GF-D8 (cell line): ENCODE results near the gene CHRNA5.

Experiments
- DNase-seq: peaks from one replicate; lab custom pipeline; 2025; lab: John Stamatoyannopoulos, UW

CHRNA5 gene

DNA sequence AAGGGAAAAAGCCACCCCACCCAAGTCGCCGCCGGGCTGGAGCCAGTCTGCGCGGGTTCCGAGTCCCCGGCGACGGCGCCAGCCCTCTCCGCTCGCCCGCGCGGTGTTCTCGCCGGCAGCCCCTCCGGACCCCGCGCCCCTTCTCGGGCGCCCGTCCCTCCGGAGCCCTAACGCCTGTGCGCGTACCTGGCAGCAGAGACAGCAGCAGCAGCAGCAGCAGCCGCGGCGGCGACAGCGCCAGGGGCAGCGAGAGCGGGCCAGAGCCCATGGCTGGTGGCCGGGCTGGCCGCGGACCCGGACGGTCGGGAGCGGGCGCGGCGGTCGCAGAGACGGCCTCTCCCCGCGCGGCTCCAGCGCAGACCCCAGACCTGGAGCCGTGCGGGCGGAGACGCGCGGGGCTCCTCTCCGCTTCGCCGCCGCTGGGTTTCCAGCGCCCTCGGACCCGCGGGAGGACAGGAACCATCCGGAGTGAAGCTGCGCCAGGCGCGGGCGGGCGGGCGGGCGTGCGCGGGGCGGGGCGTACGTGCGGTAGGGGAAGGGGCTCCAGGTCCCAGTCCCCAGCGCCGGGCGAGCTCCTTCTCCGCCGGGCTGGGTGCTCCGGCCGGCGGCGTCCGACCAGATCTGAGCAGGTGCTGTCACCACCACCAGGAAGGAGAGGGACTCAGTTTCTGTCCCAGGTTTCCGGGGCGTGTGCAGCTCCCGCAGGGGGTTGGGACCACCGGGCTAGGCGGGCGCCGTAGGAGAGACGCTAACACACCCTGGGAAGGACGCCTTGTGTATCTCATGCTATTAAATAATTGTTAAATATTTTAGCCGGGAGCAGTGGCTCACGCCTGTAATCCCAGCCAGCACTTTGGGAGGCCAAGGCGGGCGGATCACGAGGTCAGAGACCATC is 55.5 kb downstream of the CHRNA5 start, which contains the start of gene CHRNA3:
Gene CHRNA3 (minus strand): TSS at position 470 of the 895 bp plus-strand sequence. CDS start 202 bp downstream, at position 268.
- DNase-seq = no peak

DNA sequence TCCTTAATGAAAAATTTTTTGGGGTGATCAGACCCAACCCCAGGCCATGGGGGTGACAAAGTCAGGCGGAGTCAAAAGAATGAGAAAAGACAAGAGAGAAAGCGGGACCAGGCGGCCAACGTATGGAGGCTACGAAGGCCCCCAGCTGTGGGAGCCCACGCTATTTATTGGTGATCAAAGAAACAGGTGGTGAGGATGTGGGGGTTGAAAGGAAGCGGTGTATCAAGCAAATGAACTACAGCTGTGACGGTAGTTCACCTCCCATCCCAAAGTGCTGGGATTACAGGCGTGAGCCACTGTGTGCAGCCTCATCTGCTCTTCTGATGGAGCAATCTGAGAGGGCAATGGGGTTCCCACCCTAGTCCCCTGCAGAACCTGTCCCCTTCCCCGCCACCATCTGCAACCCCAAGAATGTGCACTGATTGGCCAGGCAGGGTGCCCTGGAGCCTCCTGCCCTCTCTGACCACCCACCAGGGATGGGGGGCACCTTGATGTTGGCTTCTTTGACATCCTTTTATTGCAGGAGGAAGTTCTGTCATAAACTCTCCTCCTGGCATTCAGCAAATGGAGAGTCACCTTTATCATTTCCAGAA is 56.6 kb downstream of the CHRNA5 start:
- no peak for DNase-seq

DNA sequence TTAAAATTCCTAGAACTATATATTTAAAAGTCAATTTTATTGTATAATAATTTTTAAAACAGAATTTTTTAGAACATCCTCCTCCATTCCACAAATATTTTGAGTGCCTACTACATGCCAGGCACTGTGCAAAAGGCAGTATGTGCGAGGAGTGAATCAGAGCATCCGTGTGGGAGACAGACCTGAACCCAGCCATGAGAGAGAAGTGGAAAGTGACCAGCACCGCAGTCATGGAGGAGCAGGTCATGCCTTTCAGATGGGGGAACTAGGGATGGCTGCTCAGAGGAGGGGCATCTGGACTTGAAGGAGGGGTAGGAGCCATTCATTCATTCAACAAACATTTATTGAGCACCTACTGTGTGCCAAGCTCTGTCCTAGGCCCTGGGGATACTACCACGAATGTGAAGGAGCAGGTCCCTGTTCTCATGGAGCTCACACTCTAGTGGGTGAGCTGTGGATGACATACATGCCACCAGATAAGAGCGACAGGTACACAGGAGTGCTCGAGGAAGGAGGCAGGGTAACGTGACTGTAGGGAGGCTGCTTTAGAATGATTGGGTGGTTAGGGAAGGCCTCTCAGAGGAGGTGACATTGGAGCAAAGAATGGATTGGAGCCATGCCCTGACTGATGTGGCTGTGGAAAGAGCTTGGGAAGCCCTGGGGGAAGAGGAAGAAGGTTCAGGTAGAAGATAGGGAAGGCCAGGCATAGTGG is 58.6 kb downstream of the CHRNA5 start:
- DNase-seq = no peak

DNA sequence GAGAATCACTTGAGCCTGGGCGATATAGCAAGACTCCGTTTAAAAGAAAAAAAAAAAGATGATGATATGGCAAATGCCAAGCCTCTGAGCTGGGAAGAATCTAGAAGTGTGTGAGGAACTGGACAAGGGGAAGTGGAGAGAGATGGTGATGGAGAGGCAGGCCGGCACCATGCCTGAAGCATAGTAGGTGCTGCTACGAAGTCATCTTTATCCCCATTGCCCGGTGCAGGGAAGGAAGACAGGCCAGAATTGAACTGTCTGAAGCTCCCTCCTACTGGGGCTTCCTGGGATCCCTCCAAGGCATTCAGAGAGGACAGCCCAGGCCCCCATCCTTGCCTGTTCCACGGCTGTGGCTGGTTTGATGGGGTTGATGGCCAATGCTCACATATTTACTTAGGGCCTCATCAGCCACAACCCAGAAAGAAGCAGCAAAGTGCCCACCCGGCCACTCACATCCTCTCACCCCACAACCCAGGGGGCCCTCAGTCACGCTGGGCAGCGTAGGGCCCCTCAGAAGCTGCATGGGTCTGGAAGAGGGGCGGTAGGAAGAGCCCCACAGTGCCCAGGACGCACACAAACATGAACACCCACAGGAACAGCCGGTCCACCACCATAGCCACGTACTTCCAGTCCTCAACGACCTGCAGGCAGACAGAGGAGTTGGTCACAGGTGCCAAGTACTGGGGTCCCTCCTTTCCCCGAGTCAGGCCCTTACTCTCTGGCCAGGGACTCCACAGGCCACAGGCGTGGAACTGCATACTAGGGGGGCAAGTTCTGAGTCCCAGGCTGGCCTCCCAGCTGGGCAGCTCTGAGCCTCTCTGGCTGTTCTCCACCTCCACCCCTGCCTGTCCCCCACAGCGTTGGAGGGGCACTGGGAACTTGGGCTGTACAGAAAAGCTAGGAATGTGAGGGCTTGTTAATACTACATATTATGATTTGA is 59.6 kb downstream of the CHRNA5 start:
- DNase-seq = no peak

DNA sequence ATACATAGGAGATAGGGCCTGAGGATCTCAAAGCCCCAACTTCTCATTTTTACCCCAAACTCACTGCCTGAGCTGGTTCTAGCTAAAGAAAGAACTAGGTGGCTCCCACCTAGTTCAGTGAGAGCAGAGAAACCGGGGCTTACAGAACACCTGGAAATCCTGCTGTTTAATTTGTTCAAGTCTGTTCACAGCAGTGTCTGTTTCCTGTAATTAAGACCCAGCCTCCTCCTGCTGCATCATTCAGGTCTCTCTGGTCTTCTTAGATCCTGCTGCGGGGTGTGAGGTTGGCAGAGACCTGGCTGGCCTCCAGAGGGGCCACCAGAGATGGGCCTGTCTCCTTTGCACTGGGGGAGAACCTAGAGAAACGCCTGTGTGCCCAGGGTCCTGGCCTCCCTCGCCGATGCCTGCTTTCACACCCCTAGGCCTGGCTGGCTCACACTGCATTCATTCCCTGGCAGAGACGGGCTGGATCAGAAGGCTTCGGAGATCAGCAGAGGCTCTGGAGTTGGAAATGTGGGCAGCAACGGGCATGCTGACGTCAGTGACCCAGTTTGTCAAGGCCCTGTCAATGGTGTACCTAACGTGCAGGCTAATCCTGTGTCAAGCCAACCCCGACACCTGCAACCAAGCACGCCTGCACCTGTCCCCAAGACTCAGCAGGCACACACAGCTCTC is 60.4 kb downstream of the CHRNA5 start:
- no peak for DNase-seq

DNA sequence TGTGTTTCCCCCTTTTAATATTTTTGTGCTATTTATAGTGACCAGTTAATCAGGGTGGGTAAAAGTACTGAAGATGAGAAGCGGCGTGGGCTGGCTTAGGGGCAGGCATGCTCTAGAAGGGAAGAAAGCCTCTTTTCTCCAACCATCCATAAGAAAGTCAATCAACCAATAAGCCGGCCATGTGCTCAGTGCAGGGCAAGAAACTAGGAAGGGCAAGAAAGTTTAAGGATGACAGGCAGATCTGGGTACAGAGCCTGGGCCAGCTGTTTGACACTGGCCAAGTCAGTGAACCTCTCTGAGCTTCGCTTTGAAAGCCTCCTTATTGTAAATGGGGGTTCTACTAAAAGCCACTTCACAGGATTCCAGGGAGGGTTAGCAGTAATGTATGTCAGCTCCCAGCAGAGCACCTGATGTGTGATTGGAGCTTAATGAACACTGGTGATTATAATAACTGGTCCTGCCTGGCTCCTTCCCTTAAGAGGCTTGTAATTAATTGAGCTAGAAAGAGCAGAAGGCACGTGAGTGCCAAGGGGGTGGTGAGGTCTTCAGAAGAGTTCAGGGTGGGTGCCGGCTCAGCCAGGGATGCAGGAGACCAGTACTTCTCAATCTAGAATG is 61.2 kb downstream of the CHRNA5 start:
- no peak for DNase-seq

DNA sequence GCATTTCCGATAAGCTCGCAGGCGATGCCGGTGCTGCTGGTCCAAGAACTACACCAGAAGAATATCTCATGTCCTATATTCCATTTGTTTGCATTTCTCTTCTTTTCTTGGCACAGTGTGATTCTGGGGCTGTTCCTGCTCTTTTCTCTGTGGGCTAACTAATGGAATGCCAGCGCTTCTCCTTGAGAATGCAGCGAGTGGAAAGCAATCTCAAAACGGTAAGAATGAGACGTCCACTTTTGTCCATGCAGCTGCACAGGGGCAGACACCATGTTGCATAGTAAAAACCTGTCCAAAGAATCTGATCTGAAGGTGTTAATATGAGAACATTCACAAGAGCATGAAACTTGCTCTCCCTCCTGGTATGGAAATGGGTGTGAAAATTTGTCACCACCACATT is 62.0 kb downstream of the CHRNA5 start:
- no peak for DNase-seq

DNA sequence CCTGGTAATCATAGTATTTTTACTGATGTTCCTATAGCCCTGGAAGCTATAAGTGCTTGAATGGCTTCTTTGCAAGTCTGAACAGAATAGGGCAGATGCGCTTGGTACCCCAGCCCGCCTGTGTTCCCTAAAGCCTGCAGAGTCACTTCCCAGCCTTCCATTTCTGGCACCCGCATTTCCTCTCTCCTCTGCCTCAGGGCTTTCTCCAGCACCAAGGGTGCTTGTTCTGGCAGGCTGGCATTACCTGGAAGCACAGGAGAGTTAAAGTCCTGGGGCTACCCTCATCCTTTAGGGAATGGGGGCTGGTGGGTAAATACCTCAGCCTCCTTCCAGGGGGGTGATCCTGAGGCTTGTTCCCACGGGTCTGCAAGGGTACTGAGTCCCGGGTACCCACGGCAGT is 62.9 kb downstream of the CHRNA5 start:
- DNase-seq = no peak

DNA sequence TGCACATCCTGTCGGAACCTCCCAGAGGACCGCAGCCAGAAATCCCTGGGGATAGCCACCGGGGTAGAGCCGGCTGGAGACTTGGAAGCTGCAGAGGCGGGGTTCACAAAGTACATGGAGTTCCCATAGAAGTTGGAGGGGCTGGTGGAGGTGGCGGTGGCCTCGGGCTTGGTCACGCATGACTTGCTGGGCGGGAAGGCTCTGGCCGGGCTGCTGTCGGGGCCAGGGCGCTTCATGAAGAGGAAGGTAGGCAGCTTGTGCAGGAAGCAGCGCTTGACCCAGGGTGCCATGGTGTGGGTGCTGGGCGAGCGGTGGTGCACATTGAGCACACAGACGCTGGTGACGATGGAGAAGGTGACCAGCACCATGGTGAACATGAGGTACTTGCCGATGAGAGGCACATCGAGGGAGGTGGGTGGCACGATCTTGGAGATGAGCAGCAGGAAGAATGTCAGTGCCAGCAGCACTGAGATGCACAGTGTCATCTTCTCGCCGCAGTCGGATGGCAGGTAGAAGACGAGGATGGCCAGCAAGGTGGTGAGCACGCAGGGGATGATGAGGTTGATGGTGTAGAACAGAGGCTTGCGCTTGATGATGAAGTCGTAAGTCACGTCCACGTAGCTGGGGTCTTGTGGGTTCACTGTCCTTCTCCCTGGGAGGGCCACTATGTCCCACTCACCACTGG is 63.9 kb downstream of the CHRNA5 start:
- DNase-seq = no peak

DNA sequence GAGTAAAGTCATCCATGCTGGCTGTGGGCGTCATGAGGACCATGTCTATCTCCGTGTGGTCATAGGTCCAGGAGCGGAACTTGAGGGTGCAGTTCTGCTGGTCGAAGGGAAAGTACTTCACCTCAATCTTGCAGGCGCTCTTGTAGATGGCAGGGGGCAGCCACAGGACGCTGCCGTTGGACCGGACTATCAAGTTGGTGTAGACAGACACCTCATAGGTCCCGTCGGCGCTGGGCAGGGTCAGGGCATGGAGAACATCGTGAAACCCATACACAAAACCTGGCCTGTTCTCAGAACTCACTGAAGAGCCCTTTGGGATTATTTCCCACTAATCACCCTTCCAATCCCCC is 64.4 kb downstream of the CHRNA5 start:
- no peak for DNase-seq

DNA sequence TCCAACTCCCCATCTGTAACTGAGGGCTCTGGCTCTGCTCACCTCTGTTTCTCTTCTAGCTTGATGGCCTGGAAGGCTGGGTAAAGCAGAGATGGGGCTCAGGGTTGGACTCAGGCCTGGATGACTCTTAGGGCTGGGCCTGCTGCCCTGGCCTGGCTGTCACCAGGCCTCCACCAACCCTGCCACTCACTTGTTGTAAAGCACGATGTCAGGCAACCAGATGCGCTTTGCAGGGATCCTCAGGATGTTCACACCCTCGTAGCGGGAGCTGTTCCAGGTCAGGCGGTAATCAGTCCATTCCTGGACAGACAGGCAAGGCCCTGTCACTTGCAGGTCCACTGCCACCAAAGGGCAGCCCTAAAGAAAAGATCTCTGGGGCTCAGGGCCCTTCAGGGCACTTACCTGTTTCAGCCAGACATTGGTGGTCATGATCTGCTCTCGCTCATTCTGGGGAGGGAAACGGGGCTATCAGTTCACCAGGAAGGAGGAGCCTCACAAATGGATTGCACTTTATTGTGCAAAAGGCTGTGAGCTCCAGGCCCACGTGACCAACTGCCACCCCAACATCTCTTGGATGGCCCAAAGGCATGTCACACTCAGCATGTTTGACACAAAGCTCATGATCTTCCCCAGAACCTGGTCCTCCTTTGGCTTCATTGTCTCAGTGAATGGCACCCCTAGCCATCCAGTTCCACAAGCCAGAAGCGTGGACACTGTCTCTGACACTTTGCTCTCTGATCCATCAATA is 65.7 kb downstream of the CHRNA5 start:
- no peak for DNase-seq

DNA sequence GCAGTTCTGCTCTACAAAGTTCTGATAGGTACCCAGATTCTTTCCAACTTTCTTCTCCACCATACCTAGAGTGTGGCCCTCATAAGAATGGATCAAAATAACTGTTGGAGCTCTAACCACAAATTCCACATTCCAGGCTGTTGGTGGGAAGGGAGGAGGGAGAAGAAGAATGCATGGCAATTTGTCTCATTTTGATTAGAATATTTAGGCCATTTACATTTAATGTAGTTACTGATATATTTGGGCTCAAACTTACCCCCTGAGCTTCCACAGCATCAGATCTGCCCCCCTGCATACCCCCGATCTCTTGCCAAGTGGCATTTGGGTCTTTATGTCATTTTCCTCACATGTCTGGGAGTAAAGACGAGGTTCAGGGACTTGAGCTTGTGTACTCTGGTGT is 68.0 kb downstream of the CHRNA5 start:
- DNase-seq = no peak

DNA sequence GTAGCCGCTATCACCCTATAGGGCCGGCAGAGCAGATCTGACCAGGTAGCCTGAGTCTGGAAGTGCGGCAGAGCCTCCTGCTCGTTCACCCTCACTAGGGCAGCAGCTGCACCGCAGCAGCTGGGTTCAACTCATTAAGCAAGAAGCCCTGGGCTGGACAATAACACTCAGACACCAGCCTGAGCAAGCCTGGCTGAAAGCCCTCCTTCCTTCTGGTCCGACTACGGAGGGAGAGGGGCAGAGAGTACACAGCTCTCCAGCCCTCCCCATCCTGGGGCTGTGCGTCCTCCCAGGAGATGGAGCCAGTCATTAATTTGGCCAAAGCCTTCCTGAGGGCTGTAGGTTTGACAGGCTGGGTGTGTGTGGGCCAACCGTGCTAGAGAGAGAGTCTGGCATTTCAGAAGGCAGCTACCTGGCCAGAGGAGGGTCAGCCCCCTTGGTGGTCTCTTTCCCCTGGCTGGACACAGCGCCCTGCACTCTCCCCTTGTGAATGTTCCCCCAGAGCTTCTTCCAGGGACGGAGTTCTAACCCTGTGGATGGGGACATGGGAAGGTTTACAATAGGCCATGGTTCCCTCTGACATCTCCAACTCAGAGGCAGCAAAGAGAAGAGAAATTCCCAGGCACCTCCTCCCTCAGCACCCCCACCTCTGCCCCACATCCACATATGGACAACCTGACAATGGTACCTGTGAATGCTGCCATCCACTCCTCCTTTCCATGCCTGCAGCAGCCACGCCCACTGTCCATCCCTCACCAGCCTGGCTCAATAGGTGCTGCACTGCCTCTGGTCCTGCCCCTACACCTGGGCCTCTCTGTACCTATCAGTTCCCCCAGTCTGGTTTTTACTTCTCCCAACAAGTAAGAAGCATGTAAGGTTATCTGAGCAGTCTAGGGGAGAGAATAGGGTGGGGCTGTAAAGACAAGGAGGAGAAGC is 69.2 kb downstream of the CHRNA5 start:
- no peak for DNase-seq

DNA sequence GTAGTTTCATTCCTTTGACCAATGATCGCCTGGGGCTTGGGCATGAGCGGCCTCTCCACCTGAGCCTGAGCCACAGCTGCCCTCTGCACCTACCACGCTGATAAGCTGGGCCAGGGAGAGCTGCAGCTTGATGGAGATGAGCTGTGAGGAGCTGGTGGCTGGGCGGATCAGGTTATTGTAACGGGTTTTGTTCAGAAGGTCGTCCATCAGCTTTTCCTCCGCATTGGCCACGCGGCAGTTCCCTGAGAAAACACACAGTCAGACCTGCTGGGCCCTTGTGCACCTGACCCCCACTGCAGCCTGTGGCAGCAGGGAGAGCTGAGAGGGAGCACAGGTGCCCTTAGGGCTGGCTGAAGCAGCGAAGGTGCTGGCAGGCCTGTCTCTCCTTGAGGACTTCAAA is 70.0 kb downstream of the CHRNA5 start:
- DNase-seq = no peak

DNA sequence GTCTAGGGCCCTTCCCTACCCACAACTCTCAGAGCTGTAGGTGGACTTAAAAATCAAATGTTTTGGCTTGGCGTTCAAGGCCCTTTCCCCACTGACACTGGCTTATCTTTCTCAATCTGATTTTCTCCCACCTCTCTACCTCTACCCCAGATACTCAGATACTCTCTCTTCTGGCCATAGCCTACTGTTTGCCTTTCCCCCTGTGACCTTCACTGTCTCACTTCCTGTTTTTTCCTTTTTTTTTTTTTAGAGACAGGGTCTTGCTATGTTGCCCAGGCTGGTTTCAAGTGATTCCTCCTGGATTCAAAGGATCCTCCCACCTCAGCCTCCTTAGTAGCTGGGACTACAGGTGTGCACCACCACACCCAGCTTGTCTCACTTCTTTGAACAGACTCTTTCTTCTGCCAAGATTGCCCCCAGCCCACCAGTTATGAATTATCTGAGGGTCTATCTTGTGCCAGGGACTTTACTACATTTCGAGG is 71.1 kb downstream of the CHRNA5 start:
- no peak for DNase-seq

DNA sequence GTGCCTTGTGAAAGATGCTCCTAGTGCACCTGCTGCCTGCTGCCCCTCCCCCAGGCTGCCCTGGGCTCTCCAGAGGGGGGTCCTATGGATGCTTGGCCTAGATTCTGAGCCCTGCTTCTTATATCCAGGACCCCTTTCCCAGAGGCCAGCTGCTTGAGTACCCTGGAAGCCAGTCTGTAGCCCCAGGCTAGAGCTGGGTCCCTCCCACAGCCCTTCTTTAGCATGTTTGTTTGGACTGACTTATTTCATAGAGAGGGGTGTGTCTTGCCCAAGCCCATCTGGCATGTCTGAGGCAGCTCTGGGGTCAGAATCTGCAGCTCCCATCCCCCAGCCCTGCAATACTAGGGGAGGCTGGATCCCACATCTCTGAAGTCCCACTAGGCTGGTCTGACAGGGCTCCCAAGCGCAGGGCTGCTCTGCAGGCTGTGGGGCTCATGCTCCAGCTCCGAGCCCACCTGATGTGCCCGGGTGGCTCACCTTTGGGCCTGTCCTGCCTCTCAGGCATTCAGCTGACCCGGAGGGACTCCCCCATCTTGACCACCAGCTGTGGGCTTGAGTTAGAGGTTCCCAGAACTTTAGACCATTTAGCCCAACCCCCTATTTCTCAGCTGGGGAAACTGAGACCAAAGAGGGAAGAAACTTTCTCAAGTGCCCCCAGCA is 72.6 kb downstream of the CHRNA5 start:
- no peak for DNase-seq

DNA sequence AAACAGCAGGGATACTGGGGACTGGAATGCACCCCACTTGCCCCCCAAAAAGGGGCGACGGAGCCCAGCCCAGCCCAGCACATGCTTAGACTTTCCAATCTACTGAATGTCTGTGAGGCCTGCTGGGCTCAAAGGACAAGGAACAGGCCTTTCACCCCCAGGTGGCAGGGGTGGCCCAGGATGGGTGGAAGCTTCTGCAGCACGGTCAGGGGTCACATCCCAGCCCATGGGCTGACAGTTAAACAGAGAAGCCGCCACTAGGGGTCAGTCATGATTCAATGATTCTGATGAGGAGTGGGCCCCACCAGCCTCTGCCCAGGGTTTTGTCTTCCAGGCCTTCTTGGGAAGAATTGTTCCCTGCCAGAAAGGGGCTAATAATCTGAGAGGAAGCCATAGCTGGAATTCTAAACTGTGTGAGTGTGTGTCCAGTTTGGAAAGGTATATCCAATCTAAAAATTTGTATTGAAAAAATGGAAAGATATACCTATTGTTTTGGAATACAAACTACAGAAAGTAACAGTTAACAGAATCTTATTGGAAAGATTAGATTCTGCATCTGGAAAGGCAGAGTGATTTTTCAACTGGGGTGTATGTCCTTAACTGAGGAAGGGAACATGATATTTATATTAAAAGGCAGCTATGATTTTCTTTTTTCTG is 73.5 kb downstream of the CHRNA5 start:
- DNase-seq = no peak
